Vagina (tissue), 2 donors: ENCODE results near the gene PFN4. TPM values are rescaled to one million over a fixed set of nuclear protein-coding genes. Genes with fewer than 3 reads are reported as not detected.
"Not testable (repeated sequence)": the region's sequence is repeated elsewhere in the genome, so short reads cannot be mapped to it uniquely, and the experiment has no call there.

ENCODE experiments used
- DNase-seq, 2 donors: peaks; one replicate each; pipeline ENCODE4 v3.0.0-alpha.2; 2017; ENCODE audit errors: extremely low spot score in 2 of 2
- H3K27ac ChIP-seq: fragments of 200-600 bp; sonication (generic); one replicate; pipeline ENCODE4 v1.5.1; 2019
- H3K27me3 ChIP-seq: fragments of 200-600 bp; sonication (generic); one replicate; pipeline ENCODE4 v1.5.1; 2019
- H3K36me3 ChIP-seq, 2 donors: fragments of 200-600 bp; sonication (generic); one replicate each; pipeline ENCODE4 v1.5.1; 2017 to 2019
- H3K4me1 ChIP-seq: fragments of 200-600 bp; sonication (generic); one replicate; pipeline ENCODE4 v1.5.1; 2019
- H3K4me3 ChIP-seq, 2 donors: fragments of 200-600 bp; sonication (generic); 1 replicate in 1 of 2; 2 replicates in 1 of 2; pipeline ENCODE4 v1.5.1; 2016 to 2019
- H3K9me3 ChIP-seq: fragments of 200-600 bp; sonication (generic); one replicate; pipeline ENCODE4 v1.5.1; 2019
- POLR2A ChIP-seq, 2 donors: fragments of 450-650 bp; IDR thresholded peaks; one replicate each; pipeline ENCODE4 v1.6.1; 2017; ENCODE audit warnings: antibody characterized with exemption in 2 of 2, mild to moderate bottlenecking in 2 of 2, moderate library complexity in 2 of 2
- POLR2AphosphoS5 ChIP-seq, 2 donors: sonication (generic); formaldehyde crosslinking; IDR thresholded peaks; one replicate each; pipeline ENCODE4 v1.9.0; 2017; ENCODE audit warnings: antibody characterized with exemption in 2 of 2, mild to moderate bottlenecking in 2 of 2, low read depth in 1 of 2; ENCODE audit not compliant: insufficient read depth in 1 of 2
- intact Hi-C: fragments of 100-400 bp; cut with DNase I; formaldehyde crosslinking; loops from one replicate; pipeline ENCODE4 v1.15.1; 2023
- total RNA-seq: library from RNA; depleted of rRNA; stranded (reverse); fragments of >200 nt; gene quantifications from one replicate; pipeline ENCODE4 v1.2.3, GENCODE V29; 2016
- TF ChIP-seq, protein P1 (sequence below), 3 experiments: fragments of 450-650 bp in 2 of 3; fragments of 200-600 bp in 1 of 3; sonication (generic) in 1 of 3; IDR thresholded peaks; one replicate each; pipeline ENCODE4 v1.5.1; 2017 to 2019; ENCODE audit warnings: antibody characterized with exemption in 3 of 3, mild to moderate bottlenecking in 2 of 3, moderate library complexity in 2 of 3

PFN4 gene
- total RNA-seq, 1 donor from 2014 or later: not detected

GRCh38 chr2:24111407-24111901 is 11.7 kb downstream of the PFN4 start:
- Histone ChIP-seq H3K27ac (no peak overlapping the region), H3K36me3 (no peaks in the 10 kb centered on the region), H3K4me3 (no peak overlapping the region), H3K9me3 (no peaks in the 10 kb centered on the region), H3K27me3 (no peaks in the 10 kb centered on the region), H3K4me1 (no peaks in the 10 kb centered on the region)
- intact Hi-C loops: no loop called here
- TF ChIP-seq POLR2A (IDR thresholded peaks at IDR 0.05): no peak
- no peak for TF ChIP-seq POLR2AphosphoS5 (IDR thresholded peaks at IDR 0.05; ENCODE audit: insufficient read depth in 1 of 2, low read depth in 1 of 2)
- TF ChIP-seq, protein P1, sequence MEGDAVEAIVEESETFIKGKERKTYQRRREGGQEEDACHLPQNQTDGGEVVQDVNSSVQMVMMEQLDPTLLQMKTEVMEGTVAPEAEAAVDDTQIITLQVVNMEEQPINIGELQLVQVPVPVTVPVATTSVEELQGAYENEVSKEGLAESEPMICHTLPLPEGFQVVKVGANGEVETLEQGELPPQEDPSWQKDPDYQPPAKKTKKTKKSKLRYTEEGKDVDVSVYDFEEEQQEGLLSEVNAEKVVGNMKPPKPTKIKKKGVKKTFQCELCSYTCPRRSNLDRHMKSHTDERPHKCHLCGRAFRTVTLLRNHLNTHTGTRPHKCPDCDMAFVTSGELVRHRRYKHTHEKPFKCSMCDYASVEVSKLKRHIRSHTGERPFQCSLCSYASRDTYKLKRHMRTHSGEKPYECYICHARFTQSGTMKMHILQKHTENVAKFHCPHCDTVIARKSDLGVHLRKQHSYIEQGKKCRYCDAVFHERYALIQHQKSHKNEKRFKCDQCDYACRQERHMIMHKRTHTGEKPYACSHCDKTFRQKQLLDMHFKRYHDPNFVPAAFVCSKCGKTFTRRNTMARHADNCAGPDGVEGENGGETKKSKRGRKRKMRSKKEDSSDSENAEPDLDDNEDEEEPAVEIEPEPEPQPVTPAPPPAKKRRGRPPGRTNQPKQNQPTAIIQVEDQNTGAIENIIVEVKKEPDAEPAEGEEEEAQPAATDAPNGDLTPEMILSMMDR (IDR thresholded peaks at IDR 0.05): no peak
- no peak for DNase-seq

- intact Hi-C loops: no loop called here
- Histone ChIP-seq H3K36me3 (no peaks in the 10 kb centered on the region), H3K4me1 (no peaks in the 10 kb centered on the region), H3K9me3 (no peaks in the 10 kb centered on the region), H3K27ac (no peak overlapping the region), H3K4me3 (no peak overlapping the region), H3K27me3 (no peaks in the 10 kb centered on the region)
- TF ChIP-seq POLR2AphosphoS5 (IDR thresholded peaks at IDR 0.05; ENCODE audit: insufficient read depth in 1 of 2, low read depth in 1 of 2) (no peak), POLR2A (IDR thresholded peaks at IDR 0.05) (no peak)
- TF ChIP-seq, protein P1 (IDR thresholded peaks at IDR 0.05): no peak
- no peak for DNase-seq
Observed at GRCh38 chr2:24110660-24111303, 12.4 kb downstream of the PFN4 start.

GRCh38 chr2:24109431-24109830 is 13.7 kb downstream of the PFN4 start:
- H3K9me3 ChIP-seq, H3K27ac ChIP-seq, H3K4me3 ChIP-seq, H3K4me1 ChIP-seq, H3K36me3 ChIP-seq, DNase-seq, H3K27me3 ChIP-seq, intact Hi-C loops: not testable (repeated sequence)

DNA sequence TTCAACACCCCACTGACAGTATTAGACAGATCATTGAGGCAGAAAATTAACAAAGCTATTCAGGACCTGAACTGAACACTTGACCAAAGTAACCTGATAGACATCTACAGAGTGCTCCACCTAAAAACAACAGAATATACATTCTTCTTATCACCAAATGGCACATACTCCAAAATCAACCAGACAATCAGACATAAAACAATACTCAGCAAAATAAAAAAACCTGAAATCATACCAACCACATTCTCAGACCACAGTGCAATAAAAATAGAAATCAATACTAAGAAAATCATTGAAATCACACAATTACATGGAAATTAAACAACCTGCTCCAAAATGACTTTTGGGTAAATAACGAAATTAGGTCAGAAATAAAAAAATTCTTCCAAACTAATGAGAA is 15.8 kb downstream of the PFN4 start:
- H3K4me3 ChIP-seq: no peak overlapping the region
- H3K27me3 ChIP-seq: no peaks in the 10 kb centered on the region
- TF ChIP-seq, protein P1 (IDR thresholded peaks at IDR 0.05): no peak
- TF ChIP-seq POLR2A (IDR thresholded peaks at IDR 0.05): no peak
- no peak for TF ChIP-seq POLR2AphosphoS5 (IDR thresholded peaks at IDR 0.05; ENCODE audit: insufficient read depth in 1 of 2, low read depth in 1 of 2)
- H3K36me3 ChIP-seq: no peaks in the 10 kb centered on the region
- H3K9me3 ChIP-seq: no peaks in the 10 kb centered on the region
- intact Hi-C loops: no loop called here
- no peak overlapping the region for H3K27ac ChIP-seq
- no peaks in the 10 kb centered on the region for H3K4me1 ChIP-seq
- DNase-seq: no peak

GRCh38 chr2:24106786-24107185 is 16.3 kb downstream of the PFN4 start:
- DNase-seq: no peak
- TF ChIP-seq POLR2AphosphoS5 (IDR thresholded peaks at IDR 0.05; ENCODE audit: insufficient read depth in 1 of 2, low read depth in 1 of 2) (no peak), POLR2A (IDR thresholded peaks at IDR 0.05) (no peak)
- TF ChIP-seq, protein P1 (IDR thresholded peaks at IDR 0.05): no peak
- intact Hi-C loops: no loop called here
- H3K27ac ChIP-seq: no peak overlapping the region
- H3K4me1 ChIP-seq: no peaks in the 10 kb centered on the region
- no peaks in the 10 kb centered on the region for H3K9me3 ChIP-seq
- H3K36me3 ChIP-seq: no peaks in the 10 kb centered on the region
- H3K4me3 ChIP-seq: no peak overlapping the region
- no peaks in the 10 kb centered on the region for H3K27me3 ChIP-seq
